Kidney (tissue), 14 donors: Measurements from ENCODE around the gene CLEC2L. TPM values are rescaled to one million over a fixed set of nuclear protein-coding genes. Genes with fewer than 3 reads are reported as not detected.

Experiments used
- DNase-seq, 5 donors: peaks; one replicate each; pipeline ENCODE4 v3.0.0-alpha.2; 2013 to 2020
- FAIRE-seq: peaks from 2 replicates; lab custom pipeline; 2012; peaks lifted over from hg19 to GRCh38; lab: Jason Lieb, UNC
- H3K27ac ChIP-seq, 2 donors: one replicate each; pipeline ENCODE4 v1.7.0; 2013; ENCODE audit warnings: low read depth in 2 of 2, low read length in 2 of 2, inconsistent platforms in 1 of 2
- H3K27me3 ChIP-seq: one replicate; pipeline ENCODE4 v1.7.1; 2013; ENCODE audit warnings: low read length, inconsistent platforms; ENCODE audit not compliant: control insufficient read depth, insufficient read depth
- H3K36me3 ChIP-seq, 3 donors: one replicate each; pipeline versions ENCODE4 v1.7.0 to v1.7.1; 2013; ENCODE audit warnings: low read length in 3 of 3, control low read depth in 1 of 3, inconsistent platforms in 1 of 3; ENCODE audit not compliant: insufficient read depth in 3 of 3, control insufficient read depth in 2 of 3
- H3K4me1 ChIP-seq, 3 donors: one replicate each; pipeline versions ENCODE4 v1.7.0 to v1.7.1; 2013; ENCODE audit warnings: low read length in 3 of 3, inconsistent platforms in 1 of 3, low read depth in 1 of 3; ENCODE audit not compliant: control insufficient read depth in 2 of 3, insufficient read depth in 2 of 3
- H3K4me3 ChIP-seq, 3 donors: one replicate each; pipeline versions ENCODE4 v1.7.0 to v1.8.1; 2013; ENCODE audit warnings: low read length in 3 of 3, control low read depth in 1 of 3, inconsistent platforms in 1 of 3
- H3K9ac ChIP-seq, 3 donors: one replicate each; pipeline versions ENCODE4 v1.7.0 to v1.7.1; 2013; ENCODE audit warnings: low read length in 3 of 3, control low read depth in 1 of 3, inconsistent platforms in 1 of 3
- H3K9me3 ChIP-seq, 3 donors: one replicate each; pipeline versions ENCODE4 v1.7.0 to v1.7.1; 2013; ENCODE audit warnings: low read length in 3 of 3, control low read depth in 1 of 3, inconsistent platforms in 1 of 3; ENCODE audit not compliant: control insufficient read depth in 2 of 3, insufficient read depth in 1 of 3
- CTCF ChIP-seq: IDR thresholded peaks from 3 replicates; pipeline ENCODE4 v1.5.1; 2012; ENCODE audit warnings: mild to moderate bottlenecking, moderate library complexity, borderline replicate concordance; ENCODE audit not compliant: insufficient read depth; ENCODE audit errors: extremely low read depth
- intact Hi-C: fragments of 100-400 bp; cut with DNase I; formaldehyde crosslinking; loops from one replicate; pipeline ENCODE4 v1.11.1; 2022
- polyA plus RNA-seq: library from polyadenylated mRNA; stranded (reverse); fragments of 350-450 nt; fragmentation: Illumina TruSeq; extraction: RNeasy Lipid Tissue Mini Kit (QIAGEN cat#74804); gene quantifications from one replicate; pipeline ENCODE4 v1.2.3, GENCODE V29; 2014; ENCODE audit warnings: low read depth, low replicate concordance; ENCODE audit not compliant: insufficient read depth
- total RNA-seq: library from RNA; stranded (reverse); fragmentation: NEBNext Ultra II Directional; extraction: Animal tissue kit (Norgen Biotek cat#: 25700); gene quantifications from one replicate; pipeline ENCODE4 v1.2.1, GENCODE V29; 2021
- donor health status: control.
- donor health status: control.
- donor health status: control.
- donor health status: control.
- donor health status: control.
- donor health status: DM: yes; HTN: yes; CAD: no.
- donor health status: Normal renal cell carcinoma (clear cell type).

CLEC2L gene
- total and polyA plus RNA-seq, 2 donors from 2014 or later: not detected

- H3K27ac ChIP-seq: no peak overlapping the region
- H3K4me1 ChIP-seq: peaks cover 0 to 2% (median 0%) of the 10 kb centered on the region in 3 donors
- H3K9ac ChIP-seq: no peak overlapping the region
- intact Hi-C loops: no loop called here
- no peak for TF ChIP-seq CTCF
- DNase-seq (no peak), FAIRE-seq (no peak)
- H3K4me3 ChIP-seq: no peak overlapping the region
- peaks cover 5 to 43% (median 11%) of the 10 kb centered on the region in 3 donors for H3K36me3 ChIP-seq
- H3K9me3 ChIP-seq: no peaks in the 10 kb centered on the region
- H3K27me3 ChIP-seq: no peaks in the 10 kb centered on the region
Measured at GRCh38 chr7:139576179-139576973, 52.9 kb downstream of the CLEC2L start.

DNA sequence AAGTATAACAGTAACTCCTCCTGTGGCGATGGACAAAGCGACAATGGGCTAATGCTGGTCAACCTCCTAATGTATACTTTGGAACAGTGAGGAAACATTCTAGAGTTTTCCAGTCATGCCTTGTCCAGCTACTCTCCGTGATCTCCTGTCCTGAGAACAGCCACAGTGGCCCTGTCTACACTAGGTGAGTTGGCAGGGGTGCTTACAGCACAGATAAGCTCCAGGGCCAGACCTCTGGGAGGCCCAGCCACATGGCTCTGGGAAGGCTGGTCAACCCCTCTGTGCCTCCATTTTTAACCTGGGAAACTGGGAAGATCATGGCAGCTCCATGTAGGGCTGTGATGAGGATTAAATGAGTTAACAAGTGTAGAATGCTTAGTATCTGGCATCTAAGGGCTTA, 57.0 kb downstream of the CLEC2L start:
- Histone ChIP-seq H3K9ac (no peak overlapping the region), H3K9me3 (no peaks in the 10 kb centered on the region), H3K36me3 (peaks cover 7 to 58% (median 25%) of the 10 kb centered on the region in 3 donors), H3K4me3 (no peak overlapping the region), H3K27me3 (no peaks in the 10 kb centered on the region), H3K4me1 (peaks cover 0 to 10% (median 5%) of the 10 kb centered on the region in 3 donors), H3K27ac (no peak overlapping the region)
- intact Hi-C loops: no loop called here
- no peak for TF ChIP-seq CTCF
- FAIRE-seq (no peak), DNase-seq (no peak)

DNA sequence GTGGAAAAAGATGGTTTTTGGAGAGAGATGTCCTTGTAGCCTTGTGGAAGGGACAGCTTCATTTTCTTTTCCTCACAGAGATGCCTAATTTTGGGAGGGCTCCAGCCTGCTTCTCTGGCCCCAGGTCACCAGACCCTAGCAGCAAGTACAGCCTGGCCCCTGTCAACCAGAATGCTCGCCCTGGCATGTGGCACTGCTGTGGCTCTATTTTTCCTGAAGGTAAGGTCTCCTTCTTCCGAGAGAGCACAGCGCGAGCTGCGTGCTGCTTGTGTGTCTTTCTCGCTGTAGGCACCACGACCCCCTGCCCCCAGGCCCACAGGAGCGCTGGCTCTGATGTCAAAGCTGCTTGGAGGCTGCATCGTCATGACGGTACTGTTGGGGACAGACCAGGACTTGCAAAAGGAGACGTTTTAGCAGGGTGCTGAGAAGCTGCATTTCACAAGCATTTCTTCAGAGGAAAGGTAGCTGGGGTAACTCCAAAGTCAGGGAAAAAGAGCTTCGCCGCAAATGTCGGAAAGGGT, 58.7 kb downstream of the CLEC2L start:
- DNase-seq: peak in 1 of 5 donors; percentile 6

More for the DNA sequence above, 58.7 kb downstream of the CLEC2L start:
- TF ChIP-seq CTCF: no peak
- intact Hi-C loops: no loop called here
- Histone ChIP-seq H3K4me3 (no peak overlapping the region), H3K4me1 (peaks cover 0 to 10% (median 5%) of the 10 kb centered on the region in 3 donors), H3K36me3 (peaks cover 9 to 54% (median 22%) of the 10 kb centered on the region in 3 donors), H3K9me3 (no peaks in the 10 kb centered on the region), H3K27ac (no peak overlapping the region), H3K27me3 (no peaks in the 10 kb centered on the region), H3K9ac (no peak overlapping the region)
- FAIRE-seq: no peak
